IMR-90 (cell line): ENCODE data around the gene PPP1R9A. TPM values are rescaled to one million over a fixed set of nuclear protein-coding genes. Genes with fewer than 3 reads are reported as not detected.

Experiments used
- ATAC-seq: fragments of 200-7000 bp; cut with Tn5 transposase; 2 replicates; pipeline ENCODE4 v1.9.1; 2020; ENCODE audit warnings: low read depth, mild to moderate bottlenecking, moderate library complexity
- BruUV-seq: library from RNA; stranded (reverse); fragments of 400-500 nt; replicated peaks from 2 replicates; lab custom pipeline; 2021; lab: Mats Ljungman, UMichigan
- CTCF ChIA-PET: fragments of 300-600 bp; formaldehyde crosslinking; extraction: SDS; loops from one replicate; lab custom pipeline; 2021; ENCODE audit warnings: antibody characterized with exemption; lab: Yijun Ruan, JAX
- POLR2A ChIA-PET: fragments of 300-600 bp; sonication (Branson Sonifier 250); formaldehyde crosslinking; loops from one replicate; lab custom pipeline; 2022; ENCODE audit warnings: antibody characterized with exemption; ENCODE audit not compliant: unreplicated experiment; lab: Charles Lee
- DNase-seq: peaks from one replicate; pipeline ENCODE4 v3.0.0; 2013
- H2AFZ ChIP-seq: replicated peaks from 2 replicates; pipeline ENCODE3; 2013; ENCODE audit warnings: low read length, mild to moderate bottlenecking; ENCODE audit not compliant: poor library complexity
- H2AK5ac ChIP-seq: 2 replicates; pipeline ENCODE4 v1.6.1; 2013; ENCODE audit warnings: low read depth, low read length, inconsistent platforms
- H2AK9ac ChIP-seq: replicated peaks from 2 replicates; pipeline ENCODE3; 2013; ENCODE audit warnings: mild to moderate bottlenecking, low read depth, low read length, moderate library complexity; ENCODE audit not compliant: poor library complexity
- H2BK120ac ChIP-seq: 2 replicates; pipeline ENCODE4 v1.6.1; 2013; ENCODE audit warnings: low read depth, low read length, inconsistent platforms
- H2BK15ac ChIP-seq: 3 replicates; pipeline ENCODE4 v1.6.1; 2013; ENCODE audit warnings: low read depth, low read length, inconsistent platforms
- H2BK20ac ChIP-seq: 2 replicates; pipeline ENCODE4 v1.6.1; 2013; ENCODE audit warnings: low read depth, mild to moderate bottlenecking, inconsistent platforms, low read length, moderate library complexity
- H2BK5ac ChIP-seq: 2 replicates; pipeline ENCODE4 v1.6.1; 2013; ENCODE audit warnings: mild to moderate bottlenecking, low read depth, low read length, inconsistent platforms; ENCODE audit not compliant: poor library complexity, severe bottlenecking
- H3K14ac ChIP-seq: replicated peaks from 2 replicates; pipeline ENCODE4 v1.6.1; 2013; ENCODE audit warnings: low read depth, low read length, inconsistent platforms
- H3K18ac ChIP-seq: 2 replicates; pipeline ENCODE4 v1.6.1; 2013; ENCODE audit warnings: low read depth, low read length, control low read depth
- H3K23ac ChIP-seq: 2 replicates; pipeline ENCODE4 v1.6.1; 2013; ENCODE audit warnings: low read depth, low read length, inconsistent platforms
- H3K27ac ChIP-seq: 2 replicates; pipeline ENCODE4 v1.5.1; 2013; ENCODE audit warnings: mild to moderate bottlenecking, control low read depth, low read length; ENCODE audit not compliant: insufficient read depth
- H3K27me3 ChIP-seq: 2 replicates; pipeline ENCODE4 v1.6.1; 2013; ENCODE audit warnings: low read length; ENCODE audit not compliant: control insufficient read depth, insufficient read depth
- H3K36me3 ChIP-seq: 2 replicates; pipeline ENCODE4 v1.6.1; 2013; ENCODE audit warnings: low read length, mixed read lengths; ENCODE audit not compliant: control insufficient read depth, insufficient read depth
- H3K4ac ChIP-seq: 2 replicates; pipeline ENCODE4 v1.6.1; 2013; ENCODE audit warnings: low read depth, low read length, inconsistent platforms
- H3K4me1 ChIP-seq: 2 replicates; pipeline ENCODE4 v1.6.1; 2013; ENCODE audit warnings: low read length, mixed read lengths; ENCODE audit not compliant: control insufficient read depth, insufficient read depth
- H3K4me2 ChIP-seq: 2 replicates; pipeline ENCODE4 v1.6.1; 2013; ENCODE audit warnings: low read depth, mild to moderate bottlenecking, control low read depth, low read length, moderate library complexity
- H3K4me3 ChIP-seq: 2 replicates; pipeline ENCODE4 v1.5.1; 2013; ENCODE audit warnings: low read depth, mild to moderate bottlenecking, control low read depth, low read length, moderate library complexity; ENCODE audit not compliant: insufficient read depth
- H3K56ac ChIP-seq: 2 replicates; pipeline ENCODE4 v1.6.1; 2013; ENCODE audit warnings: low read length, inconsistent platforms; ENCODE audit not compliant: insufficient read depth; ENCODE audit errors: extremely low read depth
- H3K79me1 ChIP-seq, 2 experiments: 2 replicates each; pipeline ENCODE4 v1.6.1; 2013; ENCODE audit warnings: low read length in 2 of 2, inconsistent platforms in 1 of 2, low read depth in 1 of 2
- H3K9ac ChIP-seq: 2 replicates; pipeline ENCODE4 v1.6.1; 2013; ENCODE audit warnings: low read depth, low read length, control low read depth
- H3K9me1 ChIP-seq: 2 replicates; pipeline ENCODE4 v1.6.1; 2013; ENCODE audit warnings: low read length, inconsistent platforms; ENCODE audit not compliant: insufficient read depth
- H3K9me3 ChIP-seq: 2 replicates; pipeline ENCODE4 v1.6.1; 2013; ENCODE audit warnings: low read length; ENCODE audit not compliant: control insufficient read depth, insufficient read depth
- H4K20me1 ChIP-seq: 2 replicates; pipeline ENCODE4 v1.6.1; 2013; ENCODE audit warnings: low read length, inconsistent platforms; ENCODE audit not compliant: insufficient read depth
- H4K5ac ChIP-seq: 2 replicates; pipeline ENCODE4 v1.6.1; 2013; ENCODE audit warnings: mild to moderate bottlenecking, low read depth, low read length, control low read depth
- H4K8ac ChIP-seq, 2 experiments: 2 replicates each; pipeline ENCODE4 v1.6.1; 2013; ENCODE audit warnings: low read depth in 2 of 2, low read length in 2 of 2, control low read depth in 1 of 2, inconsistent platforms in 1 of 2
- H4K91ac ChIP-seq: 2 replicates; pipeline ENCODE4 v1.6.1; 2013; ENCODE audit warnings: low read depth, low read length, inconsistent platforms; ENCODE audit not compliant: insufficient read depth
- CEBPB ChIP-seq: IDR thresholded peaks from 2 replicates; pipeline ENCODE4 v1.6.1; 2012; ENCODE audit warnings: low read depth, low read length, improper control_type of control experiment
- CTCF ChIP-seq: conservative IDR thresholded peaks from 2 replicates; pipeline ENCODE4 v1.5.1; 2012; ENCODE audit warnings: mild to moderate bottlenecking, low read depth, low read length, improper control_type of control experiment
- ELK1 ChIP-seq: fragments of 150-350 bp; IDR thresholded peaks from 2 replicates; pipeline ENCODE4 v1.6.1; 2016; ENCODE audit warnings: low read depth, mild to moderate bottlenecking, low read length, moderate library complexity, borderline replicate concordance
- MAFK ChIP-seq: IDR thresholded peaks from 2 replicates; pipeline ENCODE4 v1.6.1; 2012; ENCODE audit warnings: low read depth, low read length, improper control_type of control experiment
- MXI1 ChIP-seq: IDR thresholded peaks from 2 replicates; pipeline ENCODE4 v1.6.1; 2012; ENCODE audit warnings: low read depth, mild to moderate bottlenecking, low read length, moderate library complexity, borderline replicate concordance
- POLR2A ChIP-seq: IDR thresholded peaks from 2 replicates; pipeline ENCODE4 v1.6.1; 2012; ENCODE audit warnings: mild to moderate bottlenecking, low read depth, low read length
- RAD21 ChIP-seq: IDR thresholded peaks from 2 replicates; pipeline ENCODE4 v1.6.1; 2012; ENCODE audit warnings: low read length, improper control_type of control experiment
- RFX5 ChIP-seq: IDR thresholded peaks from 2 replicates; pipeline ENCODE4 v1.8.0; 2012; ENCODE audit warnings: low read depth, mild to moderate bottlenecking, low read length, moderate library complexity
- SMC3 ChIP-seq: fragments of 150-350 bp; IDR thresholded peaks from 2 replicates; pipeline ENCODE4 v1.6.1; 2016; ENCODE audit warnings: low read depth, mild to moderate bottlenecking, antibody characterized with exemption, low read length, moderate library complexity
- WGBS, 2 experiments: methylation state at CpG; one replicate each; pipeline versions ENCODE4 v1.1.5 to v1.1.7; 2013; ENCODE audit warnings: missing lambda C conversion rate in 2 of 2; ENCODE audit not compliant: insufficient read length in 1 of 2; ENCODE audit errors: extremely low coverage in 2 of 2; 5-methylcytosine and 5-hydroxymethylcytosine counted together
- dilution Hi-C: fragments of 300-500 bp; cut with HindIII; formaldehyde crosslinking; loops from one replicate; pipeline ENCODE4 v1.14.3; 2018; ENCODE audit warnings: low sequenced_read_pairs; ENCODE audit not compliant: unreplicated experiment
- in situ Hi-C: fragments of 300-500 bp; cut with MboI; formaldehyde crosslinking; loops from 3 replicates; pipeline ENCODE4 v1.14.3; 2019; ENCODE audit warnings: low sequenced_read_pairs, inconsistent platforms, mixed read lengths
- intact Hi-C: fragments of 100-400 bp; cut with micrococcal nuclease; formaldehyde crosslinking; loops from 2 replicates; pipeline ENCODE4 v1.10.0; 2022
- polyA plus RNA-seq, 3 experiments: library from polyadenylated mRNA; depleted of rRNA; stranded (reverse); fragments of >200 nt; gene quantifications; 2 replicates each; pipeline ENCODE4 v1.2.3, GENCODE V29; 2012; ENCODE audit warnings: low replicate concordance in 1 of 3
- total RNA-seq: library from RNA; depleted of rRNA; stranded (reverse); fragments of >200 nt; gene quantifications from 2 replicates; pipeline ENCODE4 v1.2.3, GENCODE V29; 2012
- TF ChIP-seq, protein P1 (sequence below): fragments of 150-350 bp; IDR thresholded peaks from 2 replicates; pipeline ENCODE4 v1.6.1; 2017; ENCODE audit warnings: mild to moderate bottlenecking, antibody characterized with exemption, low read length, low read depth

The PPP1R9A gene
- total and polyA plus RNA-seq, 2 of the 4 experiments (the other 2 are of a cell fraction), result not detected

DNA sequence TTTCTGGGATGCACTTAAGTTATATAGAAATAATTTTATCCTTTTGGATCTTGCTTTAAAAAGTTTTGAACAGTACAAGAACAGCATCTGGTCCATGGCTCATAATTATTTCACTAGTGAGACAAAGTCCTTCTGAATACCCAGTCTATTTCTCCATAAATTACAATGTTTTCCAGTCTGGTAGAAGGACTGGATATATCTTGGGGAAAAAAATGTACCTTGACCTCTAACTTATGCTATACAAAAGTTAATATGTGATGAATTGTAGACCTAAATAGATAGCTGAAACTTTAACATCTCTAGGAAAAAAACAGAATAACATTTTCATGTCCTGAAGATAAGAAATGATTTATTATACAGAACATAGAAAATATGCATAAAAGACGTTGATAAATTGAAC lies 88.5 kb downstream of the PPP1R9A start:
- no peak overlapping the region for H3K4me2 ChIP-seq
- ChIA-PET POLR2A (no interaction called here), CTCF (no interaction called here)
- no peak overlapping the region for H2BK20ac ChIP-seq
- no peaks in the 10 kb centered on the region for H3K9me1 ChIP-seq
- H4K20me1 ChIP-seq, result no peaks in the 10 kb centered on the region
- no peak overlapping the region for H4K91ac ChIP-seq
- WGBS, 2 experiments, result no CpG with 5 or more reads among the region's 1 CpG
- in situ Hi-C loops, result no loop called here
- H3K36me3 ChIP-seq, result no peaks in the 10 kb centered on the region
- no TSS peak for BruUV-seq
- no peak overlapping the region for H2AFZ ChIP-seq
- H3K4ac ChIP-seq, result no peak overlapping the region
- H3K18ac ChIP-seq, result no peak overlapping the region
- no peak overlapping the region for H3K23ac ChIP-seq
- H2AK5ac ChIP-seq, result no peak overlapping the region
- H3K79me1 ChIP-seq, result no peaks in the 10 kb centered on the region
- DNase-seq (no peak), ATAC-seq (no peak)
- H3K27ac ChIP-seq, result no peak overlapping the region
- no peak overlapping the region for H2AK9ac ChIP-seq
- H3K9me3 ChIP-seq, result no peaks in the 10 kb centered on the region
- intact Hi-C loops, result no loop called here
- no peak overlapping the region for H3K56ac ChIP-seq
- no peak overlapping the region for H4K8ac ChIP-seq
- no peak overlapping the region for H3K9ac ChIP-seq
- dilution Hi-C loops, result no loop called here
- H3K4me3 ChIP-seq, result no peak overlapping the region
- TF ChIP-seq SMC3 (no peak), RAD21 (no peak), RFX5 (no peak), ELK1 (no peak), MXI1 (no peak), CTCF (no peak), CEBPB (no peak), POLR2A (no peak), MAFK (no peak)
- TF ChIP-seq, protein P1, sequence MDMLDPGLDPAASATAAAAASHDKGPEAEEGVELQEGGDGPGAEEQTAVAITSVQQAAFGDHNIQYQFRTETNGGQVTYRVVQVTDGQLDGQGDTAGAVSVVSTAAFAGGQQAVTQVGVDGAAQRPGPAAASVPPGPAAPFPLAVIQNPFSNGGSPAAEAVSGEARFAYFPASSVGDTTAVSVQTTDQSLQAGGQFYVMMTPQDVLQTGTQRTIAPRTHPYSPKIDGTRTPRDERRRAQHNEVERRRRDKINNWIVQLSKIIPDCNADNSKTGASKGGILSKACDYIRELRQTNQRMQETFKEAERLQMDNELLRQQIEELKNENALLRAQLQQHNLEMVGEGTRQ, result no peak
- no peak overlapping the region for H2BK15ac ChIP-seq
- H4K5ac ChIP-seq, result no peak overlapping the region
- no peak overlapping the region for H3K14ac ChIP-seq
- no peak overlapping the region for H2BK120ac ChIP-seq
- no peaks in the 10 kb centered on the region for H3K27me3 ChIP-seq
- no peaks in the 10 kb centered on the region for H3K4me1 ChIP-seq
- H2BK5ac ChIP-seq, result no peak overlapping the region
